ENCODE measurements around the gene GSC. TPM values are rescaled to one million over a fixed set of nuclear protein-coding genes. Genes with fewer than 3 reads are reported as not detected.

Gene GSC
- total RNA-seq = not detected in 2 replicates

GRCh38 chr14:94769391-94770250 is at the start of gene GSC:
GSC (minus strand) TSS chr14:94770113; CDS start chr14:94770015, 98 bp downstream.

Other genes starting within 250 kb of the GSC start
- not detected in 2 replicates for gene SERPINA4, start 208.7 kb downstream of the GSC start, total RNA-seq
- not detected in 2 replicates for gene SERPINA5, start 188.7 kb downstream of the GSC start, total RNA-seq
- gene SERPINA3, start 157.7 kb downstream of the GSC start, total RNA-seq = 1.5 and 3.5 TPM in 2 replicates